ENCODE data around the gene MARK1.

The MARK1 gene

GRCh38 chr1:220491891-220492290, 36.0 kb upstream of the MARK1 start:
- ChIA-PET CTCF (no interaction called here), POLR2A (no interaction called here)
- no peak for TF ChIP-seq ZNF384 (IDR thresholded peaks at IDR 0.05)
- no peak for TF ChIP-seq FOXA1 (IDR thresholded peaks at IDR 0.05)
- TF ChIP-seq BHLHE40 (IDR thresholded peaks at IDR 0.05; ENCODE audit: borderline replicate concordance): no peak
- TF ChIP-seq ARNT (IDR thresholded peaks at IDR 0.05): no peak
- DNase-seq (ENCODE audit: extremely low spot score): no peak

DNA sequence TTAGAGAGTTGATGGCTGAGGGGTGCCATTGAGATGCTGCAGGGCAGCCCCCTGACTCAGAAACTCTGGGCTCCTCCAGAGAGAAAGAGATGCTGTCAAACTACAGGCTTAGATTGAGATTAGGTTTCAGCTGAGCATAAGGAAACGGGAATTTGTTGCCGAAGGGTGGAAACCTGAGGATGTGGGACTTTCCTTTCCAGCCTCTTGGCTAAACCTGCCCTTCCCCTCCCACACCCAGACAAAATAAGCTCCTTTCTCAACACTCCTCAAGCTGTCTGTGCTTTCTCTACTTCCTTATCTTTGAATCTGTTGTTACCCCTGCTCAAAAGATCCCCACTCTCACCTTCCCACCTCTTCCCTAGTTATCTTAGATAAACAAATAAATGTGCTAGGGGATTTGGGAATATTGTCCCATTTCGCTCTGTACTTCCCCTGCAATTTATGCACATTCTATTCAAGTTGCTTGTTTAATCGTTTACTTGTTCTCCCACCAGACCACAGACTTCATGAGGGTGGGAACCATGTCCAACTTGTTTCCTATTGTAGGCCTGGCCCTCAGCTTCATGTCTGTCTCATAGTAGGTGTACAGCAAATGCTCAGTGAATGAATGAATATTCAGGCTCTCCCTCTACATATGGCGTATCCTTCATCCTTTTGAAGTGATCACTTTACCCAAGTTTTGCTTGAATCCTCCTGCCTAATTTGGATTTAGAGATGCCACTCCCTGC, 30.6 kb upstream of the MARK1 start:
- no peak for TF ChIP-seq SP1 (IDR thresholded peaks at IDR 0.05)
- TF ChIP-seq ARNT (IDR thresholded peaks at IDR 0.05): no peak
- no peak for TF ChIP-seq PKNOX1 (IDR thresholded peaks at IDR 0.05)
- TF ChIP-seq FOXK2 (IDR thresholded peaks at IDR 0.05): no peak
- no peak for TF ChIP-seq LEF1 (IDR thresholded peaks at IDR 0.05; ENCODE audit: borderline replicate concordance)
- no peak for TF ChIP-seq HDGF (IDR thresholded peaks at IDR 0.05; ENCODE audit: borderline replicate concordance)
- no peak for TF ChIP-seq SUZ12 (IDR thresholded peaks at IDR 0.05)
- no peak for TF ChIP-seq CTBP1 (IDR thresholded peaks at IDR 0.05; ENCODE audit: borderline replicate concordance)
- no peak for TF ChIP-seq TARDBP (IDR thresholded peaks at IDR 0.05)
- TF ChIP-seq NFRKB (IDR thresholded peaks at IDR 0.05): no peak
- TF ChIP-seq L3MBTL2 (conservative IDR thresholded peaks at IDR 0.05): no peak
- TF ChIP-seq FOXA1 (IDR thresholded peaks at IDR 0.05): no peak
- POLR2A ChIA-PET: no interaction called here
- DNase-seq (ENCODE audit: extremely low spot score): no peak
- CTCF ChIA-PET: interaction anchor here (0.6 kb wide), 1 partner anchor 12 kb away, joined by 3 read pairs; no protein-coding TSS in a partner anchor

DNA sequence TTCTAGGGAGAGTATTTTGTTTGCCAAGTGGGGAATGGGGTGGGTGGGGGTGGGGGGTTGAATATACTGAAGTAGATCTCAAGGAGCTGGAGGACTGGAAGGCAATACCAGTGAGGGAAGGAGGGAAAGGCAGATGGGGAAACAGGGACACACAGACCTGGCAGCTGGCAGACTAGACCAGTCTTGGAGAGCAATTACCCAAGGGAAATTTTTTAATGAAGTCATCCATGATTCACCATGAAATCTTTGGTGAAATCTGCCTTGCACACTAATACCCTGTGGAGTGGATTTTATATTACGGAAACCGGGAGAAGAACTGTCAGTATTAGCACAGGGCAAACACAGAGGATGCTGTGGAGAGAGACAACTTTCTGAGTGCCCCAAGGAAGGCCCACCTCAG, 29.7 kb upstream of the MARK1 start:
- TF ChIP-seq TARDBP (IDR thresholded peaks at IDR 0.05) (no peak), SP1 (IDR thresholded peaks at IDR 0.05) (no peak), FOXK2 (IDR thresholded peaks at IDR 0.05) (no peak), FOXA1 (IDR thresholded peaks at IDR 0.05) (no peak), ARNT (IDR thresholded peaks at IDR 0.05) (no peak), FOXM1 (IDR thresholded peaks at IDR 0.05; ENCODE audit: borderline replicate concordance) (no peak), ZNF384 (IDR thresholded peaks at IDR 0.05) (no peak), LEF1 (IDR thresholded peaks at IDR 0.05; ENCODE audit: borderline replicate concordance) (no peak), HDGF (IDR thresholded peaks at IDR 0.05; ENCODE audit: borderline replicate concordance) (no peak), ELF4 (IDR thresholded peaks at IDR 0.05) (no peak), CTBP1 (IDR thresholded peaks at IDR 0.05; ENCODE audit: borderline replicate concordance) (no peak), PKNOX1 (IDR thresholded peaks at IDR 0.05) (no peak), BHLHE40 (IDR thresholded peaks at IDR 0.05; ENCODE audit: borderline replicate concordance) (no peak), L3MBTL2 (conservative IDR thresholded peaks at IDR 0.05) (no peak), SUZ12 (IDR thresholded peaks at IDR 0.05) (no peak)
- ChIA-PET CTCF (no interaction called here), POLR2A (no interaction called here)
- no peak for DNase-seq (ENCODE audit: extremely low spot score)

GRCh38 chr1:220500372-220500771, 27.6 kb upstream of the MARK1 start:
- ChIA-PET CTCF (no interaction called here), POLR2A (no interaction called here)
- no peak for DNase-seq (ENCODE audit: extremely low spot score)
- TF ChIP-seq TARDBP (IDR thresholded peaks at IDR 0.05): no peak
- TF ChIP-seq PKNOX1 (IDR thresholded peaks at IDR 0.05): no peak
- no peak for TF ChIP-seq ZNF384 (IDR thresholded peaks at IDR 0.05)
- no peak for TF ChIP-seq BHLHE40 (IDR thresholded peaks at IDR 0.05; ENCODE audit: borderline replicate concordance)
- no peak for TF ChIP-seq L3MBTL2 (conservative IDR thresholded peaks at IDR 0.05)
- TF ChIP-seq FOXK2 (IDR thresholded peaks at IDR 0.05): no peak
- no peak for TF ChIP-seq FOXA1 (IDR thresholded peaks at IDR 0.05)
- no peak for TF ChIP-seq SUZ12 (IDR thresholded peaks at IDR 0.05)
- no peak for TF ChIP-seq LEF1 (IDR thresholded peaks at IDR 0.05; ENCODE audit: borderline replicate concordance)
- no peak for TF ChIP-seq ARNT (IDR thresholded peaks at IDR 0.05)
- TF ChIP-seq FOXM1 (IDR thresholded peaks at IDR 0.05; ENCODE audit: borderline replicate concordance): no peak
- TF ChIP-seq SP1 (IDR thresholded peaks at IDR 0.05): no peak
- no peak for TF ChIP-seq HDGF (IDR thresholded peaks at IDR 0.05; ENCODE audit: borderline replicate concordance)
- no peak for TF ChIP-seq ELF4 (IDR thresholded peaks at IDR 0.05)
- no peak for TF ChIP-seq NFRKB (IDR thresholded peaks at IDR 0.05)

DNA sequence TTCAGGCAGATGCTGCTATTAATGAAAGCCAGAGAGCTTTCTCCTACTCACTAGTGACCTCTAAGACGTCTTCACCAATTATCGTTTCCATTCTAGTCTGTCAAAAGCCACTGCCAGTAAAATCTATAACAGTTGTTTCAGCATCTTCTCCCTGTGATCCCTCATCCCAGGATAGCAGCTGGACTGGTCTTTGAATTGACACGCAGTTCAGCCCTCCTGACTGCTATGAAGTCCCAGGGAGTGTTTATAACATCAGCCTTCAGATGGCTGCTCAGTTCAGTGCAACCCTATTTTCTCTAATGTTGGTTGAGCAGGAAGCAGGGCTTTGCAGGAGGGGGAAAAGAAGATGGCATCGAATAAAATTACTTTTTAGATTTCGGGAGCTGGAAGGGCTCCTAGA, 23.6 kb upstream of the MARK1 start:
- TF ChIP-seq TARDBP (IDR thresholded peaks at IDR 0.05) (no peak), HDGF (IDR thresholded peaks at IDR 0.05; ENCODE audit: borderline replicate concordance) (no peak), ELF4 (IDR thresholded peaks at IDR 0.05) (no peak), SUZ12 (IDR thresholded peaks at IDR 0.05) (no peak), L3MBTL2 (conservative IDR thresholded peaks at IDR 0.05) (no peak), FOXK2 (IDR thresholded peaks at IDR 0.05) (no peak), SP1 (IDR thresholded peaks at IDR 0.05) (no peak), NFRKB (IDR thresholded peaks at IDR 0.05) (no peak), BHLHE40 (IDR thresholded peaks at IDR 0.05; ENCODE audit: borderline replicate concordance) (no peak), FOXA1 (IDR thresholded peaks at IDR 0.05) (no peak), CTBP1 (IDR thresholded peaks at IDR 0.05; ENCODE audit: borderline replicate concordance) (no peak), ARNT (IDR thresholded peaks at IDR 0.05) (no peak), LEF1 (IDR thresholded peaks at IDR 0.05; ENCODE audit: borderline replicate concordance) (no peak), ZNF384 (IDR thresholded peaks at IDR 0.05) (no peak), PKNOX1 (IDR thresholded peaks at IDR 0.05) (no peak)
- no peak for DNase-seq (ENCODE audit: extremely low spot score)
- ChIA-PET CTCF (no interaction called here), POLR2A (interaction anchor here (0.6 kb wide), 1 partner anchor 209 kb away, joined by 3 read pairs; no protein-coding TSS in a partner anchor)

All from HEK293T (cell line).